WTC11 (cell line): ENCODE data around the gene MR1. TPM values are rescaled to one million over a fixed set of nuclear protein-coding genes. Genes with fewer than 3 reads are reported as not detected.

Experiments used
- ATAC-seq: fragments of 200-7000 bp; cut with Tn5 transposase; 2 replicates; pipeline ENCODE4 v1.10.0; 2021; ENCODE audit warnings: mild to moderate bottlenecking, moderate library complexity
- CTCF ChIA-PET: fragments of 300-600 bp; sonication (Branson Sonifier 250); formaldehyde crosslinking; loops from one replicate; lab custom pipeline; 2021; ENCODE audit warnings: antibody characterized with exemption; lab: Charles Lee
- POLR2A ChIA-PET: fragments of 350-600 bp; sonication (Branson Sonifier 250); formaldehyde crosslinking; loops from one replicate; lab custom pipeline; 2021; ENCODE audit warnings: antibody characterized with exemption; lab: Charles Lee
- DNase-seq: peaks from one replicate; pipeline ENCODE4 v3.0.0; 2021; ENCODE audit warnings: low spot score
- H3K27ac Mint-ChIP-seq: 2 replicates; pipeline ENCODE4 v1.8.0; 2021; ENCODE audit warnings: mixed read lengths
- H3K27me3 Mint-ChIP-seq: 2 replicates; pipeline ENCODE4 v1.8.0; 2021; ENCODE audit warnings: low read depth, mild to moderate bottlenecking, moderate library complexity, mixed read lengths
- H3K36me3 Mint-ChIP-seq: 2 replicates; pipeline ENCODE4 v1.8.0; 2021; ENCODE audit warnings: mixed read lengths
- H3K4me1 Mint-ChIP-seq: 2 replicates; pipeline ENCODE4 v1.8.0; 2022; ENCODE audit warnings: mixed read lengths
- H3K4me3 Mint-ChIP-seq: 2 replicates; pipeline ENCODE4 v1.8.0; 2021; ENCODE audit warnings: mild to moderate bottlenecking, moderate library complexity, mixed read lengths
- H3K9me3 Mint-ChIP-seq: 2 replicates; pipeline ENCODE4 v1.8.0; 2021; ENCODE audit warnings: mixed read lengths
- ATF1 ChIP-seq: sonication (generic); formaldehyde crosslinking; IDR thresholded peaks from 2 replicates; pipeline ENCODE4 v1.8.1; 2023; ENCODE audit warnings: mild to moderate bottlenecking, moderate library complexity, missing genetic modification reagents
- E2F4 ChIP-seq: sonication (generic); formaldehyde crosslinking; IDR thresholded peaks from 2 replicates; pipeline ENCODE4 v1.8.1; 2022; ENCODE audit warnings: low read depth, mild to moderate bottlenecking, moderate library complexity, missing genetic modification reagents, borderline replicate concordance
- FOXJ3 ChIP-seq: sonication (generic); formaldehyde crosslinking; IDR thresholded peaks from 2 replicates; pipeline ENCODE4 v1.9.0; 2021; ENCODE audit warnings: missing genetic modification reagents, mild to moderate bottlenecking, borderline replicate concordance
- FOXK1 ChIP-seq: sonication (generic); formaldehyde crosslinking; IDR thresholded peaks from 2 replicates; pipeline ENCODE4 v1.8.0; 2022; ENCODE audit warnings: mild to moderate bottlenecking, moderate library complexity, missing genetic modification reagents
- GABPB1 ChIP-seq: sonication (generic); formaldehyde crosslinking; IDR thresholded peaks from 2 replicates; pipeline ENCODE4 v1.8.1; 2023; ENCODE audit warnings: mild to moderate bottlenecking, missing genetic modification reagents
- GRHL2 ChIP-seq: fragments of 250-450 bp; sonication (Bioruptor Pico); IDR thresholded peaks from 2 replicates; pipeline ENCODE4 v1.8.0; 2022; ENCODE audit warnings: mild to moderate bottlenecking, moderate library complexity; ENCODE audit not compliant: insufficient replicate concordance, severe bottlenecking
- HMGXB4 ChIP-seq: sonication (generic); formaldehyde crosslinking; IDR thresholded peaks from 2 replicates; pipeline ENCODE4 v1.8.1; 2023; ENCODE audit warnings: mild to moderate bottlenecking, moderate library complexity, missing genetic modification reagents
- JUN ChIP-seq: sonication (generic); formaldehyde crosslinking; IDR thresholded peaks from 2 replicates; pipeline ENCODE4 v1.8.0; 2023; ENCODE audit warnings: mild to moderate bottlenecking, missing genetic modification reagents
- NFYB ChIP-seq: sonication (generic); formaldehyde crosslinking; conservative IDR thresholded peaks from 2 replicates; pipeline ENCODE4 v1.8.0; 2022; ENCODE audit warnings: low read depth, missing genetic modification reagents
- NR2C2 ChIP-seq: sonication (generic); formaldehyde crosslinking; IDR thresholded peaks from 2 replicates; pipeline ENCODE4 v1.8.0; 2022; ENCODE audit warnings: mild to moderate bottlenecking, missing genetic modification reagents
- OVOL2 ChIP-seq: fragments of 250-450 bp; sonication (Bioruptor Pico); IDR thresholded peaks from 2 replicates; pipeline ENCODE4 v1.9.0; 2021; ENCODE audit warnings: mild to moderate bottlenecking, borderline replicate concordance
- TP53 ChIP-seq: sonication (generic); formaldehyde crosslinking; IDR thresholded peaks from 2 replicates; pipeline ENCODE4 v1.8.1; 2023; ENCODE audit warnings: mild to moderate bottlenecking, missing genetic modification reagents
- USF1 ChIP-seq: sonication (generic); formaldehyde crosslinking; IDR thresholded peaks from 2 replicates; pipeline ENCODE4 v1.8.0; 2022; ENCODE audit warnings: mild to moderate bottlenecking, missing genetic modification reagents
- ZNF232 ChIP-seq: sonication (generic); formaldehyde crosslinking; IDR thresholded peaks from 2 replicates; pipeline ENCODE4 v1.8.0; 2022; ENCODE audit warnings: mild to moderate bottlenecking, missing genetic modification reagents
- ZNF281 ChIP-seq: sonication (generic); formaldehyde crosslinking; IDR thresholded peaks from 2 replicates; pipeline ENCODE4 v1.8.0; 2023; ENCODE audit warnings: mild to moderate bottlenecking, missing genetic modification reagents
- ZNF396 ChIP-seq: fragments of 250-450 bp; sonication (Bioruptor Pico); IDR thresholded peaks from 2 replicates; pipeline ENCODE4 v1.8.0; 2021; ENCODE audit warnings: mild to moderate bottlenecking, moderate library complexity, borderline replicate concordance
- total RNA-seq: library from RNA; stranded (reverse); gene quantifications from 3 replicates; pipeline ENCODE4 v1.2.3, GENCODE V29; 2021
- TF ChIP-seq, protein P1 (sequence below): sonication (generic); formaldehyde crosslinking; conservative IDR thresholded peaks from 2 replicates; pipeline ENCODE4 v1.8.1; 2023; ENCODE audit warnings: mild to moderate bottlenecking, low read depth, missing genetic modification reagents, moderate library complexity

The MR1 gene
- total RNA-seq, 1 experiment from 2014 or later = 0.28 TPM

DNA sequence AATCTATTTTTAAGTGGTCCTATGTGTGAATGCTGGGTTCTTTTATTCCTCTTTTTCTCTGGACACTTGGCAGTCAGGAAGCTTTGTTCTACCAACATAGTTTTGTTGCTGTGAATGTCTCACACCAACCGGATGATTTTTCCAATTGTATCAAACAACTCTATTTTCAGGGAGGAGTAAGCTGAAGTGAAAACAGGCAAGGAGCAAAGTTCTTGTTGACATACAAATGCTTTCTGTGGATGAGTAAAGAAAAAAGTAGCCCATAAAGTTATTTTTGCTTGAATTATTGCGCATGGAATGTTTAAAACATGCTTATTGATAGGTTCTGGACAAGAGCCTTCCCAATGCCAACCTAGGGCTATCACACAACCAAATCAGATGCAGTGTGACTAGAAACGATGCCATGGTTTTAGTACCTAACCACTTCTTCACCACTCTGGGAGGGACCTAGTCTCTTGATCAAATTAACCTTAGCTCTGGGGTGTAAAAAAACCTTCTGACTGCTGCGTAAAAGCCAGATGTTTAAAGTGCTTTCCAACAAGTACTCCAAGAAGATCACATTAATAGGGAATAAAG lies 59.2 kb downstream of the MR1 start:
- H3K27me3 Mint-ChIP-seq = peaks cover 33% of the 10 kb centered on the region
- no peak overlapping the region for H3K27ac Mint-ChIP-seq
- ChIA-PET POLR2A (no interaction called here), CTCF (interaction anchor here (1.4 kb wide), 1 partner anchor 12 kb away, joined by 6 read pairs; no protein-coding TSS in a partner anchor)
- peaks cover 61% of the 10 kb centered on the region for H3K4me1 Mint-ChIP-seq
- TF ChIP-seq GABPB1 (no peak), ZNF396 (CRISPR knock-in tag) (no peak), E2F4 (CRISPR knock-in tag) (no peak), TP53 (CRISPR knock-in tag) (no peak)
- DNase-seq (no peak), ATAC-seq (no peak)
- 0 out of 2 replicates have a peak, but pooled peaks cover 7% of the 10 kb centered on the region for H3K36me3 Mint-ChIP-seq
- H3K4me3 Mint-ChIP-seq = no peak overlapping the region
- no peaks in the 10 kb centered on the region for H3K9me3 Mint-ChIP-seq

DNA sequence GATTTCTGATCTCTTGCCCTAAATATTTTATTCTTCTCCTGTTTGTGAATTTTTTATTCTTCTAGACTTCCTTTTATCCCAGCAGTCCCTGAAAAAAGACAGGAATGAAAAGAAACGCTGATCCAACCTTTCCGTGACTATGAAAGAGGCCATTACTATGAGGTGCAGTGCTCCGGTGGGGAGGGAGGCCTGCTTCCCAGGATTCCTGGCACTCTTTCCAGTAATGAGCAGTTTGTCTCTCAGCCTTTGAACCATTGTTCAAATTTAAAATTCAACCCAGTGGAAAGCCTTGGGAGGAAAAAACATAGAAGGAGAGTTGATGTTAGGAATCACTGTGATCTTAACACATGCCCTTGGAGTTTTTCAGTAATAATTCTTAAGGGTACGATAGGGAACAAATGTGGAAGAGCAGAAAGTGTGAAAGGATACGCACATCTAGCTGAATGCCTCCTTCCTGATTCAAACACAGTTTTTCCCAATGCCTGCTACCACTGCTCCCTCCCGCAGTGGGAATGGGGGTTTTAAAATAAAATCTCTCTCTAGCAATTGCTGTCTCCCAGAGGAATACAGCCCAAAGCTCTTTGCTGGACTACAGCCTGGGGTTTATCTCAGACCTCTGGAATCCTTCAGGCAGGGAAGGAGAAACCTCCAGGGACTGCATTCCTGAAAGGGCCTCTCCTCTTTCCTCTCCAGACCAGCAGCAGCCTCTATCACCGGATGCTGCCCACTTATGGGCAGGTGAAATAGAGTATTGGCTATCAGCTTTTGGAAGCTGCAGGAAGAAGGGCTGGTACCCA lies 60.8 kb downstream of the MR1 start:
- Mint-ChIP-seq H3K27me3 (peaks cover 47% of the 10 kb centered on the region), H3K36me3 (0 out of 2 replicates have a peak, but pooled peaks cover 7% of the 10 kb centered on the region), H3K4me1 (peaks cover 75% of the 10 kb centered on the region), H3K27ac (no peak overlapping the region; the same call in 1 of the 2 replicates), H3K9me3 (no peaks in the 10 kb centered on the region), H3K4me3 (no peak overlapping the region)
- CTCF ChIA-PET = interaction anchor here (1.8 kb wide), 1 partner anchor 11 kb away, joined by 5 read pairs; no protein-coding TSS in a partner anchor
- ATAC-seq (peak; percentile 47), DNase-seq (no peak)
- POLR2A ChIA-PET = no interaction called here
- TF ChIP-seq ZNF281 (CRISPR knock-in tag) = no peak
- TF ChIP-seq FOXJ3 (CRISPR knock-in tag) = no peak
- no peak for TF ChIP-seq NR2C2 (CRISPR knock-in tag)
- TF ChIP-seq ATF1 = no peak
- no peak for TF ChIP-seq HMGXB4 (CRISPR knock-in tag)
- TF ChIP-seq NFYB (CRISPR knock-in tag) = no peak
- no peak for TF ChIP-seq OVOL2 (CRISPR knock-in tag)

DNA sequence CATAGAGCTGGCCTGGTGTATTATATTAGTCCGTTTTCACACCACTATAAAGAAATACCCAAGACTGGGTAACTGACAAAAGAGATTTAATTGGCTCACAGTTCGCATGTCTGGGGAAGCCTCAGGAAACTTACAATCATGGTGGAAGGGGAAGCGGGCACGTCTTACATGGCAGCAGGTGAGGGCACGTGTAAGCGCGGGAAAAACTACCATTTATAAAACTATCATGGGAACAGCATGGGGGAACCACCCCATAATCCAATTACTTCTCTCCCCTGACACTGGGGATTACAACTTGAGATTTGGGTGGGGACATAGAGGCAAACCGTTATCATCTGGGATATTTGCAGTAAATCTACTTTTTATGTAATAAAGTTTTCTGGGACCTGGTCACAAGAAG lies 61.5 kb downstream of the MR1 start:
- H3K4me3 Mint-ChIP-seq = no peak overlapping the region
- H3K27ac Mint-ChIP-seq = no peak overlapping the region
- CTCF ChIA-PET = interaction anchor here (1.8 kb wide), 1 partner anchor 10 kb away, joined by 5 read pairs; no protein-coding TSS in a partner anchor
- TF ChIP-seq JUN = no peak
- TF ChIP-seq GRHL2 = no peak
- no peak for TF ChIP-seq USF1 (CRISPR knock-in tag)
- no peak for TF ChIP-seq ZNF232 (CRISPR knock-in tag)
- TF ChIP-seq, protein P1, sequence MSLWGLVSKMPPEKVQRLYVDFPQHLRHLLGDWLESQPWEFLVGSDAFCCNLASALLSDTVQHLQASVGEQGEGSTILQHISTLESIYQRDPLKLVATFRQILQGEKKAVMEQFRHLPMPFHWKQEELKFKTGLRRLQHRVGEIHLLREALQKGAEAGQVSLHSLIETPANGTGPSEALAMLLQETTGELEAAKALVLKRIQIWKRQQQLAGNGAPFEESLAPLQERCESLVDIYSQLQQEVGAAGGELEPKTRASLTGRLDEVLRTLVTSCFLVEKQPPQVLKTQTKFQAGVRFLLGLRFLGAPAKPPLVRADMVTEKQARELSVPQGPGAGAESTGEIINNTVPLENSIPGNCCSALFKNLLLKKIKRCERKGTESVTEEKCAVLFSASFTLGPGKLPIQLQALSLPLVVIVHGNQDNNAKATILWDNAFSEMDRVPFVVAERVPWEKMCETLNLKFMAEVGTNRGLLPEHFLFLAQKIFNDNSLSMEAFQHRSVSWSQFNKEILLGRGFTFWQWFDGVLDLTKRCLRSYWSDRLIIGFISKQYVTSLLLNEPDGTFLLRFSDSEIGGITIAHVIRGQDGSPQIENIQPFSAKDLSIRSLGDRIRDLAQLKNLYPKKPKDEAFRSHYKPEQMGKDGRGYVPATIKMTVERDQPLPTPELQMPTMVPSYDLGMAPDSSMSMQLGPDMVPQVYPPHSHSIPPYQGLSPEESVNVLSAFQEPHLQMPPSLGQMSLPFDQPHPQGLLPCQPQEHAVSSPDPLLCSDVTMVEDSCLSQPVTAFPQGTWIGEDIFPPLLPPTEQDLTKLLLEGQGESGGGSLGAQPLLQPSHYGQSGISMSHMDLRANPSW (CRISPR knock-in tag) = no peak
- TF ChIP-seq FOXK1 (CRISPR knock-in tag) = no peak

More for the DNA sequence above, 61.5 kb downstream of the MR1 start:
- H3K36me3 Mint-ChIP-seq = 0 out of 2 replicates have a peak, but pooled peaks cover 7% of the 10 kb centered on the region
- ATAC-seq (no peak), DNase-seq (no peak)
- no peaks in the 10 kb centered on the region for H3K9me3 Mint-ChIP-seq
- H3K27me3 Mint-ChIP-seq = peaks cover 48% of the 10 kb centered on the region
- POLR2A ChIA-PET = no interaction called here
- H3K4me1 Mint-ChIP-seq = peaks cover 81% of the 10 kb centered on the region
